Measurements from ENCODE around the gene FNBP1.

DNA sequence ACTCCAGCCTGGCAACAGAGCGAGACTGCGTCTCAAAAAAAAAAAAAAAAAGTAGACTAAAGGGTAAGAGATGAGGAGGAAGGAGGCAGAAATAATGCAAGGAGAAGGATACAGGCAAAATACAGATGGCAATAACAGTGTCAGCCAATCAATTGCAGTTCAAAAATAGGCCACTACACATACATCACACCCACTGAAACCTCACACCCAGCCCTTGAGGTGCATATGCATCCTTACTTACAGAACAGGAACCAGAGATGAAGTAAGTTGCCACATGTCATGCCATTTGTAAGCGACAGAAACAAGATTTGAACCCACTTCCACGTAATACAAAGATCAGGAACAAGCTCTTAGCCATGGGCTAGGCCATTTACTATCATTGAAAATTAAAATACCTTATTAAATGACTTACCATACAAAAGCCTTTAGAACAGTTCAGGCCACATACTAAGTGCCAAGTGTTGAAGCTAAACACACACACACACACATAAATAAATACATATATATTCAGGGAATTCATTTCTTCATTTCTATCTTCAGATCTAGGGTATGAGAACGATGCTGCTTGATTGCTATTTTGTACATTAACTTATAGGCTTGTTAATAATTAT is 98.4 kb downstream of the FNBP1 start:
- no peak for TF ChIP-seq CTCF (IDR thresholded peaks at IDR 0.05; ENCODE audit: low read length)
- no peak for TF ChIP-seq EZH2phosphoT487 (IDR thresholded peaks at IDR 0.05; ENCODE audit: low read length)
- no peak for TF ChIP-seq EZH2 (optimal IDR thresholded peaks at IDR 0.05; ENCODE audit: low read depth, low read length)
